ENCODE measurements around the gene ABHD8. TPM values are rescaled to one million over a fixed set of nuclear protein-coding genes. Genes with fewer than 3 reads are reported as not detected.

Gene ABHD8
- total and polyA plus RNA-seq, 2 of the 13 experiments (the other 11 are each of a cell fraction or from before 2014, with no cell fraction given), result 6.3 to 7.2 TPM

DNA sequence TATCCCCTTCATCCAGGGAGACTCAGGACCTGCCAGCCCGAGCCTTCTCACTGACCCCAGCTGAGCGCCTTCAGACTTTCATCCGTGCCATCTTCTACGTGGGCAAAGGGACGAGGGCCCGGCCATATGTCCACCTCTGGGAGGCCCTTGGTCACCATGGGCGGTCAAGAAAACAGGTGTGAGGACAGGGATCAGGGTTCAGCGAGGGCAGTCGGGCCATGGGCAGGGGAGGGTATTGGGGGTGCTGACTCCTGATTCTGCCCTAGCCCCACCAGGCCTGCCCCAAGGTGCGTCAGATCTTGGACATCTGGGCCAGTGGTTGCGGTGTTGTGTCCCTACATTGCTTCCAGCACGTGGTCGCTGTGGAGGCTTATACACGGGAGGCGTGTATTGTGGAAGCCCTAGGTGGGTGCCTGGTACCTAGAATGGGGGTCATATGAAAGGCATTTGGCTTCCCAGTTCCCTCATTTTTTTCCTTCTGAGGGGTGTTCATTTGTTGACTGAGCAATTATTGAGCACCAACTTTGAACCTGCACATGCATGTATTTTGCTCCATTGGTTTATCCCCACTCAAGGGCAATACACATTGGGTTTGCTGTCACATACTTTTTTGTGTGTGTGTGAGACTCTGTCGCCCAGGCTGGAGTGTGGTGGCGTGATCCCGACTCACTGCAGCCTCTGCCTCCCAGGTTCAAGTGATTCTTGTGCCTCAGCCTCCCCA is 17.6 kb downstream of the ABHD8 start:
- no peak overlapping the region for H2AFZ ChIP-seq (ENCODE audit: low read length)
- POLR2A ChIA-PET, result interaction anchor here (1.4 kb wide), 1 partner anchor 19 kb away, joined by 4 read pairs; the partner anchor contains the start of gene BABAM1
- H3K4me1 ChIP-seq (ENCODE audit: insufficient read depth, low read length), result 0 out of 2 replicates have a peak, but pooled peaks cover 6% of the 10 kb centered on the region
- no peak for TF ChIP-seq NPAS2 (CRISPR knock-in tag; IDR thresholded peaks at IDR 0.05; ENCODE audit: borderline replicate concordance)
- TF ChIP-seq, protein P1, sequence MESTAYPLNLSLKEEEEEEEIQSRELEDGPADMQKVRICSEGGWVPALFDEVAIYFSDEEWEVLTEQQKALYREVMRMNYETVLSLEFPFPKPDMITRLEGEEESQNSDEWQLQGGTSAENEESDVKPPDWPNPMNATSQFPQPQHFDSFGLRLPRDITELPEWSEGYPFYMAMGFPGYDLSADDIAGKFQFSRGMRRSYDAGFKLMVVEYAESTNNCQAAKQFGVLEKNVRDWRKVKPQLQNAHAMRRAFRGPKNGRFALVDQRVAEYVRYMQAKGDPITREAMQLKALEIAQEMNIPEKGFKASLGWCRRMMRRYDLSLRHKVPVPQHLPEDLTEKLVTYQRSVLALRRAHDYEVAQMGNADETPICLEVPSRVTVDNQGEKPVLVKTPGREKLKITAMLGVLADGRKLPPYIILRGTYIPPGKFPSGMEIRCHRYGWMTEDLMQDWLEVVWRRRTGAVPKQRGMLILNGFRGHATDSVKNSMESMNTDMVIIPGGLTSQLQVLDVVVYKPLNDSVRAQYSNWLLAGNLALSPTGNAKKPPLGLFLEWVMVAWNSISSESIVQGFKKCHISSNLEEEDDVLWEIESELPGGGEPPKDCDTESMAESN (CRISPR knock-in tag; conservative IDR thresholded peaks at IDR 0.05), result no peak
- TF ChIP-seq, protein P2, sequence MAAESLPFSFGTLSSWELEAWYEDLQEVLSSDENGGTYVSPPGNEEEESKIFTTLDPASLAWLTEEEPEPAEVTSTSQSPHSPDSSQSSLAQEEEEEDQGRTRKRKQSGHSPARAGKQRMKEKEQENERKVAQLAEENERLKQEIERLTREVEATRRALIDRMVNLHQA (CRISPR knock-in tag; IDR thresholded peaks at IDR 0.05), result no peak
- TF ChIP-seq ZNF263 (CRISPR knock-in tag; IDR thresholded peaks at IDR 0.05), result no peak
- TF ChIP-seq ZNF784 (CRISPR knock-in tag; IDR thresholded peaks at IDR 0.05; ENCODE audit: borderline replicate concordance), result no peak
- peak; percentile 96 for TF ChIP-seq ZKSCAN8 (CRISPR knock-in tag; IDR thresholded peaks at IDR 0.05; ENCODE audit: borderline replicate concordance)
- TF ChIP-seq ZNF10 (CRISPR knock-in tag; IDR thresholded peaks at IDR 0.05; ENCODE audit: borderline replicate concordance, low read depth), result 0 out of 2 replicates have a peak, but pooled peaks have one; percentile 58
- no peak for TF ChIP-seq FOXP1 (IDR thresholded peaks at IDR 0.05)
- no peak for TF ChIP-seq FOXP1 (CRISPR knock-in tag; IDR thresholded peaks at IDR 0.05)
- no peak for TF ChIP-seq ZNF160 (CRISPR knock-in tag; IDR thresholded peaks at IDR 0.05)
- no peak for TF ChIP-seq ZNF83 (CRISPR knock-in tag; IDR thresholded peaks at IDR 0.05; ENCODE audit: borderline replicate concordance)
- TF ChIP-seq, protein P3, sequence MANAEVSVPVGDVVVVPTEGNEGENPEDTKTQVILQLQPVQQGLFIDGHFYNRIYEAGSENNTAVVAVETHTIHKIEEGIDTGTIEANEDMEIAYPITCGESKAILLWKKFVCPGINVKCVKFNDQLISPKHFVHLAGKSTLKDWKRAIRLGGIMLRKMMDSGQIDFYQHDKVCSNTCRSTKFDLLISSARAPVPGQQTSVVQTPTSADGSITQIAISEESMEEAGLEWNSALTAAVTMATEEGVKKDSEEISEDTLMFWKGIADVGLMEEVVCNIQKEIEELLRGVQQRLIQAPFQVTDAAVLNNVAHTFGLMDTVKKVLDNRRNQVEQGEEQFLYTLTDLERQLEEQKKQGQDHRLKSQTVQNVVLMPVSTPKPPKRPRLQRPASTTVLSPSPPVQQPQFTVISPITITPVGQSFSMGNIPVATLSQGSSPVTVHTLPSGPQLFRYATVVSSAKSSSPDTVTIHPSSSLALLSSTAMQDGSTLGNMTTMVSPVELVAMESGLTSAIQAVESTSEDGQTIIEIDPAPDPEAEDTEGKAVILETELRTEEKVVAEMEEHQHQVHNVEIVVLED (CRISPR knock-in tag; IDR thresholded peaks at IDR 0.05; ENCODE audit: borderline replicate concordance), result no peak
- H3K79me2 ChIP-seq (ENCODE audit: insufficient read depth, low read length), result no peaks in the 10 kb centered on the region
- ATAC-seq (no peak), FAIRE-seq (no peak), DNase-seq (ENCODE audit: low spot score) (no peak)
- H4K20me1 ChIP-seq (ENCODE audit: insufficient read depth, low read length), result no peaks in the 10 kb centered on the region
- intact Hi-C loops (cut with micrococcal nuclease; ENCODE audit: unreplicated experiment) (no loop called here), in situ Hi-C loops (cut with HindIII; ENCODE audit: extremely low pct_ligation_motif_present, low pct_unique_long_range_greater_than_20kb) (no loop called here)
- no peak overlapping the region for H3K9ac ChIP-seq (ENCODE audit: insufficient read depth, low read depth, low read length)
- CTCF ChIA-PET (ENCODE audit: low intra/inter-chr PET ratio, low total read pairs), result no interaction called here
- no peaks in the 10 kb centered on the region for H3K36me3 ChIP-seq (replicated peaks in 1 of 2; ENCODE audit: control insufficient read depth in 1 of 2, insufficient read depth in 2 of 2, low read length in 2 of 2)
- 86% methylated on average over 18 of the region's 18 CpGs for WGBS (ENCODE audit: low lambda C conversion rate)
- no peaks in the 10 kb centered on the region for H3K27me3 ChIP-seq (ENCODE audit: control insufficient read depth in 1 of 2, insufficient read depth in 2 of 2, low read length in 2 of 2)
- no peaks in the 10 kb centered on the region for H3K9me3 ChIP-seq (ENCODE audit: low read length)
- BruUV-seq (replicated peaks), result no TSS peak
- no peak overlapping the region for H3K4me3 ChIP-seq (replicated peaks in 1 of 3; ENCODE audit: insufficient read depth in 1 of 3, low read depth in 2 of 3, low read length in 3 of 3)
- no peak overlapping the region for H3K27ac ChIP-seq (ENCODE audit: extremely low read length, insufficient read depth, low read length)
- H3K4me2 ChIP-seq (ENCODE audit: low read depth, low read length), result no peak overlapping the region
